T47D (cell line): ENCODE results near the gene VEPH1.

Experiments used
- DNase-seq, 2 experiments: peaks; one replicate each; pipeline versions ENCODE4 v3.0.0 to v3.0.0-alpha.2; 2011 to 2012; ENCODE audit warnings: low read depth in 1 of 2, low spot score in 1 of 2
- JUND ChIP-seq: IDR thresholded peaks from 2 replicates; pipeline ENCODE4 v1.6.1; 2012; ENCODE audit warnings: low read depth
- in situ Hi-C: cut with HindIII; loops from 2 replicates; pipeline ENCODE4 v1.10.0; 2016; ENCODE audit warnings: low sequenced_read_pairs, low pct_unique_long_range_greater_than_20kb

The VEPH1 gene

GRCh38 chr3:157532529-157533297 lies 29.5 kb upstream of the VEPH1 start:
- peak; percentile 79 to 91 for DNase-seq
- in situ Hi-C loops, result no loop called here
- no peak for TF ChIP-seq JUND

DNA sequence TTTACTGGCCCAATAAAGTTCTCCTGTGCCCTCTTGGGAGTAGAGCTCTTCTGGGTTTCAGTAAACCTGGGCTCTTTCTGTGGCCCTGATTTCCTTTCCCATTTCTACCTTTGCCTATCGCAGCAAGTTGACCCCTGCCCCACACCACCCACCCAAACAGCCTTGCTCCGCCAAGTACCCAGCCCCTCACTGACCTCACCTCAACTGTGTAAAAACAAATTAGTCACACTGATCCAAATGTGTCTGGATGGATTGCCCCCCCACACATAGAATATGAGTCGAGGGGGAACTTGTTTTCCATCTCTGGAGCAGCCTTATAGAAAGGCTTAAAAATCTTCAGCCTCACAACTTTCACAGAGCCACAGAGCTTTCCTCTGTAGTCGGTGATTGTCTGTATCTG lies 28.6 kb upstream of the VEPH1 start:
- in situ Hi-C loops, result no loop called here
- no peak for TF ChIP-seq JUND
- DNase-seq, result no peak

- in situ Hi-C loops, result no loop called here
- no peak for DNase-seq
- no peak for TF ChIP-seq JUND
Observed at GRCh38 chr3:157531301-157531660, 28.1 kb upstream of the VEPH1 start.

GRCh38 chr3:157530637-157531300 lies 27.6 kb upstream of the VEPH1 start:
- in situ Hi-C loops, result no loop called here
- TF ChIP-seq JUND, result no peak
- DNase-seq, result no peak

- in situ Hi-C loops, result no loop called here
- no peak for TF ChIP-seq JUND
- DNase-seq, result no peak
Observed at GRCh38 chr3:157529751-157530150, 26.5 kb upstream of the VEPH1 start.

DNA sequence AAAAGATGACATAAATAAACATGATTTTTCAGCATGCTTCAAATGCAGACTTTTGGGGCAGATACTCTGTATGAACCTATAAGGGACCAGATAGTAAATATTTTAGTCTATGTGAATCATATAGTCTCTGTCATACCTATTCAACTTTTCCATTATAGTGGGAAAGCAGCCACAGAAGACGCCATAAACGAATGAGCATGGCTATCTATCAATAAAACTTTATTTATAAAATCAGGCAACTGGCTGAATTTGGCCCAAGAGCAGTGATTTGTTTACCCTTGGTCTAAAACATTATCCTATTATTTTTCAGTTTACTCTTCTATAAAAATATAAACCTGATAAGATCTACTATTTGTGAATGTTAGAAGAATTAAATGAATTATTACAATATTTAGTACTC lies 25.9 kb upstream of the VEPH1 start:
- no peak for TF ChIP-seq JUND
- DNase-seq, result no peak
- in situ Hi-C loops, result no loop called here

GRCh38 chr3:157527131-157527881 lies 24.1 kb upstream of the VEPH1 start:
- no peak for TF ChIP-seq JUND
- DNase-seq, result no peak
- in situ Hi-C loops, result no loop called here

- DNase-seq, result no peak
- in situ Hi-C loops, result no loop called here
- TF ChIP-seq JUND, result no peak
Observed at GRCh38 chr3:157526036-157526435, 22.8 kb upstream of the VEPH1 start.

DNA sequence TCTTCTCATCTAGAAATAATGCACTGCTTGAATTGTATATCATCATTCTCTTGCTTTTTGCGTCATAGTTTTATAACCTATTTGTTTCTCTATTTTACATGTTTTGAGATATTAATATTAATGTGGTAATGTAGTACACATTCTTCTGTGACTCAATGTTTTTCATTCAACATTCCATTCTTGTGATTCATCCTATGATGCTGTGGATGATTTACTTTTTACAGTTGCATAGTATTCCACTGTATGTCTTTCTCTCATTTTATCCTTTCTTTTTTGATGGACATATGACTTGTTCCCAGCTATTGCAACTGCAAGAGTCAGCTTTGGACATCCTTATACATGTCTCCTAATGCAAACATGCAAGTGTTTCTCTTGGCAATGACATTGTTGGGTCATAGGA lies 20.6 kb upstream of the VEPH1 start:
- TF ChIP-seq JUND, result no peak
- in situ Hi-C loops, result no loop called here
- DNase-seq, result no peak

- in situ Hi-C loops, result no loop called here
Observed at GRCh38 chr3:157522648-157523047, 19.4 kb upstream of the VEPH1 start.

GRCh38 chr3:157520485-157521150 lies 17.4 kb upstream of the VEPH1 start:
- no peak for DNase-seq
- TF ChIP-seq JUND, result no peak
- in situ Hi-C loops, result no loop called here

More at GRCh38 chr3:157522648-157523047, 19.4 kb upstream of the VEPH1 start:
- no peak for TF ChIP-seq JUND
- no peak for DNase-seq

DNA sequence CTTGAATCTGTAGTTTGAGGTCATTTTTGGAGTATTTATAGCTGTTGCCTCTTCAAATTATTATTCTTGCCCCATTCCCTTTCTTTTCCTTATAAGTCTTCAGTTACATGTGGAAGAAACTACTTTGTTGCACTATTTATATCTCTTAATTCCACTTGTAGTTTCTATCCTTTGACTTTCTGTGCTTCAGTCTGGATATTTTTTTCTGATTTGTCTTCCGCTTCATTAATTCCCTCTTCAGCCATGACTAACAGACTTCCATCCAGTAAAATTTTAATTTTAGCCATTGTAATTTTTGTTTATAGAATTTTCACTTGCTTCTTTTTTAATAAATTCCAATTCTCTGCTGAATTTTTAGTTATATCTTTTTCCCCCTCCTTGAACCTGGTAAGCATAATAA lies 15.7 kb upstream of the VEPH1 start:
- in situ Hi-C loops, result no loop called here
- TF ChIP-seq JUND, result no peak
- DNase-seq, result no peak
